Measurements from ENCODE around the gene NIM1K. TPM values are rescaled to one million over a fixed set of nuclear protein-coding genes. Genes with fewer than 3 reads are reported as not detected.

NIM1K gene
- total RNA-seq, 1 experiment from 2014 or later = 0.07 TPM

- CTCF ChIA-PET = no interaction called here
- H3K27me3 Mint-ChIP-seq (ENCODE audit: low read depth) = peaks cover 3% of the 10 kb centered on the region; the same call in 1 of the 2 replicates
- ATAC-seq = no peak
These were observed 90.0 kb downstream of the NIM1K start for GRCh38 chr5:43281840-43282658.

More at GRCh38 chr5:43281840-43282658, 90.0 kb downstream of the NIM1K start:
- Mint-ChIP-seq H3K27ac (no peak overlapping the region), H3K9me3 (no peaks in the 10 kb centered on the region), H3K36me3 (no peaks in the 10 kb centered on the region), H3K4me3 (no peak overlapping the region), H3K4me1 (no peaks in the 10 kb centered on the region)
- no peak for DNase-seq (ENCODE audit: low spot score)
- TF ChIP-seq ESRRA (CRISPR knock-in tag; IDR thresholded peaks at IDR 0.05; ENCODE audit: borderline replicate concordance) (no peak), STAT6 (CRISPR knock-in tag; conservative IDR thresholded peaks at IDR 0.05; ENCODE audit: low read depth) (no peak), ZBTB21 (CRISPR knock-in tag; IDR thresholded peaks at IDR 0.05; ENCODE audit: borderline replicate concordance) (no peak), USF1 (CRISPR knock-in tag; IDR thresholded peaks at IDR 0.05) (no peak), NR3C1 (CRISPR knock-in tag; conservative IDR thresholded peaks at IDR 0.05; ENCODE audit: low read depth) (no peak), ZNF425 (CRISPR knock-in tag; conservative IDR thresholded peaks at IDR 0.05) (no peak), ZBTB43 (CRISPR knock-in tag; IDR thresholded peaks at IDR 0.05) (no peak), MAX (CRISPR knock-in tag; IDR thresholded peaks at IDR 0.05) (no peak), ZNF138 (CRISPR knock-in tag; conservative IDR thresholded peaks at IDR 0.05) (no peak), CREM (CRISPR knock-in tag; IDR thresholded peaks at IDR 0.05) (no peak), TP53 (CRISPR knock-in tag; IDR thresholded peaks at IDR 0.05) (no peak), ZNF512 (CRISPR knock-in tag; IDR thresholded peaks at IDR 0.05; ENCODE audit: borderline replicate concordance) (no peak), USF2 (CRISPR knock-in tag; IDR thresholded peaks at IDR 0.05) (no peak), TEAD1 (CRISPR knock-in tag; IDR thresholded peaks at IDR 0.05) (no peak), E2F1 (CRISPR knock-in tag; IDR thresholded peaks at IDR 0.05) (no peak)
- POLR2A ChIA-PET = no interaction called here
